ENCODE data around the gene C5orf46. TPM values are rescaled to one million over a fixed set of nuclear protein-coding genes. Genes with fewer than 3 reads are reported as not detected.

The C5orf46 gene
- total and polyA plus RNA-seq, 9 of the 15 experiments (the other 6 are each of a cell fraction or from before 2014, with no cell fraction given): not detected

DNA sequence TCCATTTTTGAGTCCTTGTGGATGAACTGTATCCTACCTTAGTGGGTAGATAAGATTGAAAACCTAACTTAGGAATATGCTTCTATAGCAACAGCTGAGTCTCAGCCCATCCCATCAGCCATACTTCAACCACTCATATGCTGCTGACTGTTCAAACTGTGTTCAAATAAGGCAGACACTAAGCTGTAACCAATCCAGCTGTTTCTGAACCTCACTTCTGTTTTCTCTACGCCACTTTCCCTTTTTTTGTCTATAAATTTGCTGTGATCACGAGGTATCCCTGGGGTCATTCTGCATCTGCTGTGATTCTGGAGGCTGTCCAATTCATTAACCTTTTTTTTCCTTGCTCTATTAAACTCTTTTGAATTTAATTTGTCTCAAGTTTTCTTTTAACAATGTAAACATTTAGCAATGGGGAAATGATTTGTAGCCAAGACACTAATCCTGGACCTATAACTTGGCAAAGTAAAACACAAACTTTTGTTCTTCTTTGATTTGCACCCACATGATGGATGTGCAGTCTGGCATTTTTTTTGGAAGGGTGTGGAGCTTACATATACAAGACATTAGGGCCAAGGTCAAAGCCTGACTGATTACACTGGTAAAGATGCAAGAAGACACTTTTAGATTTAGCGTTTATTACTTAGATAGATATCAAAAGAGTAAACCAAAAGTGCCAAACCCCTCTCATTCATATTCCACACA, 42.7 kb downstream of the C5orf46 start:
- H3K4me3 ChIP-seq: no peak overlapping the region
- no peaks in the 10 kb centered on the region for H3K79me2 ChIP-seq (ENCODE audit: control insufficient read depth, insufficient read depth, low read length)
- ChIA-PET CTCF (ENCODE audit: low intra/inter-chr PET ratio) (no interaction called here), POLR2A (interaction anchor here (0.6 to 0.7 kb wide), 2 partner anchors 8 to 15 kb away, joined by 3 read pairs; no protein-coding TSS in a partner anchor)
- in situ Hi-C loops (cut with MboI): no loop called here
- no peak for DNase-seq (ENCODE audit: extremely low read depth in 1 of 4, low spot score in 3 of 4)
- H3K36me3 ChIP-seq (ENCODE audit: control insufficient read depth, insufficient read depth, low read length): no peaks in the 10 kb centered on the region
- H3K27ac ChIP-seq (ENCODE audit: extremely low read depth, low read depth, low read length): no peak overlapping the region
- 3% methylated on average over 3 of the region's 3 CpGs for WGBS (ENCODE audit: insufficient coverage, low coverage, missing lambda C conversion rate)
- H3K4me1 ChIP-seq (replicated peaks in 1 of 2; ENCODE audit: control insufficient read depth in 2 of 2, insufficient read depth in 2 of 2, low read length in 2 of 2): no peaks in the 10 kb centered on the region
- BruUV-seq (replicated peaks): no TSS peak
- H3K27me3 ChIP-seq (ENCODE audit: control insufficient read depth in 2 of 2, insufficient read depth in 2 of 2, low read length in 2 of 2): no peaks in the 10 kb centered on the region
- no peaks in the 10 kb centered on the region for H3K9me3 ChIP-seq (replicated peaks; ENCODE audit: control insufficient read depth, insufficient read depth, low read depth, low read length)
- no peak for FAIRE-seq
- H2AFZ ChIP-seq (ENCODE audit: low read depth, low read length): no peak overlapping the region
- H3K9me1 ChIP-seq (ENCODE audit: control insufficient read depth, insufficient read depth, low read length): no peaks in the 10 kb centered on the region
- no peaks in the 10 kb centered on the region for H4K20me1 ChIP-seq (replicated peaks; ENCODE audit: control insufficient read depth, insufficient read depth, low read length)
- no peak overlapping the region for H3K4me2 ChIP-seq (ENCODE audit: insufficient read depth, low read length)
- H3K9ac ChIP-seq (ENCODE audit: insufficient read depth in 1 of 2, low read depth in 2 of 2, low read length in 2 of 2): no peak overlapping the region
- intact Hi-C loops (cut with micrococcal nuclease): no loop called here
- no peak for ATAC-seq
- TF ChIP-seq, protein P1, sequence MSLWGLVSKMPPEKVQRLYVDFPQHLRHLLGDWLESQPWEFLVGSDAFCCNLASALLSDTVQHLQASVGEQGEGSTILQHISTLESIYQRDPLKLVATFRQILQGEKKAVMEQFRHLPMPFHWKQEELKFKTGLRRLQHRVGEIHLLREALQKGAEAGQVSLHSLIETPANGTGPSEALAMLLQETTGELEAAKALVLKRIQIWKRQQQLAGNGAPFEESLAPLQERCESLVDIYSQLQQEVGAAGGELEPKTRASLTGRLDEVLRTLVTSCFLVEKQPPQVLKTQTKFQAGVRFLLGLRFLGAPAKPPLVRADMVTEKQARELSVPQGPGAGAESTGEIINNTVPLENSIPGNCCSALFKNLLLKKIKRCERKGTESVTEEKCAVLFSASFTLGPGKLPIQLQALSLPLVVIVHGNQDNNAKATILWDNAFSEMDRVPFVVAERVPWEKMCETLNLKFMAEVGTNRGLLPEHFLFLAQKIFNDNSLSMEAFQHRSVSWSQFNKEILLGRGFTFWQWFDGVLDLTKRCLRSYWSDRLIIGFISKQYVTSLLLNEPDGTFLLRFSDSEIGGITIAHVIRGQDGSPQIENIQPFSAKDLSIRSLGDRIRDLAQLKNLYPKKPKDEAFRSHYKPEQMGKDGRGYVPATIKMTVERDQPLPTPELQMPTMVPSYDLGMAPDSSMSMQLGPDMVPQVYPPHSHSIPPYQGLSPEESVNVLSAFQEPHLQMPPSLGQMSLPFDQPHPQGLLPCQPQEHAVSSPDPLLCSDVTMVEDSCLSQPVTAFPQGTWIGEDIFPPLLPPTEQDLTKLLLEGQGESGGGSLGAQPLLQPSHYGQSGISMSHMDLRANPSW (CRISPR knock-in tag; IDR thresholded peaks at IDR 0.05): no peak
- TF ChIP-seq ZSCAN32 (CRISPR knock-in tag; IDR thresholded peaks at IDR 0.05) (no peak), CTBP1 (IDR thresholded peaks at IDR 0.05; ENCODE audit: borderline replicate concordance) (no peak), CREB1 (IDR thresholded peaks at IDR 0.05) (no peak), CREB1 (CRISPR knock-in tag; IDR thresholded peaks at IDR 0.05) (no peak), ELF1 (tag; IDR thresholded peaks at IDR 0.05) (no peak), CCAR2 (IDR thresholded peaks at IDR 0.05; ENCODE audit: low read depth, low read length) (no peak)
- TF ChIP-seq, protein P2, sequence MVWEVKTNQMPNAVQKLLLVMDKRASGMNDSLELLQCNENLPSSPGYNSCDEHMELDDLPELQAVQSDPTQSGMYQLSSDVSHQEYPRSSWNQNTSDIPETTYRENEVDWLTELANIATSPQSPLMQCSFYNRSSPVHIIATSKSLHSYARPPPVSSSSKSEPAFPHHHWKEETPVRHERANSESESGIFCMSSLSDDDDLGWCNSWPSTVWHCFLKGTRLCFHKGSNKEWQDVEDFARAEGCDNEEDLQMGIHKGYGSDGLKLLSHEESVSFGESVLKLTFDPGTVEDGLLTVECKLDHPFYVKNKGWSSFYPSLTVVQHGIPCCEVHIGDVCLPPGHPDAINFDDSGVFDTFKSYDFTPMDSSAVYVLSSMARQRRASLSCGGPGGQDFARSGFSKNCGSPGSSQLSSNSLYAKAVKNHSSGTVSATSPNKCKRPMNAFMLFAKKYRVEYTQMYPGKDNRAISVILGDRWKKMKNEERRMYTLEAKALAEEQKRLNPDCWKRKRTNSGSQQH (CRISPR knock-in tag; IDR thresholded peaks at IDR 0.05): no peak
- TF ChIP-seq, protein P3, sequence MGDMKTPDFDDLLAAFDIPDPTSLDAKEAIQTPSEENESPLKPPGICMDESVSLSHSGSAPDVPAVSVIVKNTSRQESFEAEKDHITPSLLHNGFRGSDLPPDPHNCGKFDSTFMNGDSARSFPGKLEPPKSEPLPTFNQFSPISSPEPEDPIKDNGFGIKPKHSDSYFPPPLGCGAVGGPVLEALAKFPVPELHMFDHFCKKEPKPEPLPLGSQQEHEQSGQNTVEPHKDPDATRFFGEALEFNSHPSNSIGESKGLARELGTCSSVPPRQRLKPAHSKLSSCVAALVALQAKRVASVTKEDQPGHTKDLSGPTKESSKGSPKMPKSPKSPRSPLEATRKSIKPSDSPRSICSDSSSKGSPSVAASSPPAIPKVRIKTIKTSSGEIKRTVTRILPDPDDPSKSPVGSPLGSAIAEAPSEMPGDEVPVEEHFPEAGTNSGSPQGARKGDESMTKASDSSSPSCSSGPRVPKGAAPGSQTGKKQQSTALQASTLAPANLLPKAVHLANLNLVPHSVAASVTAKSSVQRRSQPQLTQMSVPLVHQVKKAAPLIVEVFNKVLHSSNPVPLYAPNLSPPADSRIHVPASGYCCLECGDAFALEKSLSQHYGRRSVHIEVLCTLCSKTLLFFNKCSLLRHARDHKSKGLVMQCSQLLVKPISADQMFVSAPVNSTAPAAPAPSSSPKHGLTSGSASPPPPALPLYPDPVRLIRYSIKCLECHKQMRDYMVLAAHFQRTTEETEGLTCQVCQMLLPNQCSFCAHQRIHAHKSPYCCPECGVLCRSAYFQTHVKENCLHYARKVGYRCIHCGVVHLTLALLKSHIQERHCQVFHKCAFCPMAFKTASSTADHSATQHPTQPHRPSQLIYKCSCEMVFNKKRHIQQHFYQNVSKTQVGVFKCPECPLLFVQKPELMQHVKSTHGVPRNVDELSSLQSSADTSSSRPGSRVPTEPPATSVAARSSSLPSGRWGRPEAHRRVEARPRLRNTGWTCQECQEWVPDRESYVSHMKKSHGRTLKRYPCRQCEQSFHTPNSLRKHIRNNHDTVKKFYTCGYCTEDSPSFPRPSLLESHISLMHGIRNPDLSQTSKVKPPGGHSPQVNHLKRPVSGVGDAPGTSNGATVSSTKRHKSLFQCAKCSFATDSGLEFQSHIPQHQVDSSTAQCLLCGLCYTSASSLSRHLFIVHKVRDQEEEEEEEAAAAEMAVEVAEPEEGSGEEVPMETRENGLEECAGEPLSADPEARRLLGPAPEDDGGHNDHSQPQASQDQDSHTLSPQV (IDR thresholded peaks at IDR 0.05): no peak
- TF ChIP-seq, protein P4, sequence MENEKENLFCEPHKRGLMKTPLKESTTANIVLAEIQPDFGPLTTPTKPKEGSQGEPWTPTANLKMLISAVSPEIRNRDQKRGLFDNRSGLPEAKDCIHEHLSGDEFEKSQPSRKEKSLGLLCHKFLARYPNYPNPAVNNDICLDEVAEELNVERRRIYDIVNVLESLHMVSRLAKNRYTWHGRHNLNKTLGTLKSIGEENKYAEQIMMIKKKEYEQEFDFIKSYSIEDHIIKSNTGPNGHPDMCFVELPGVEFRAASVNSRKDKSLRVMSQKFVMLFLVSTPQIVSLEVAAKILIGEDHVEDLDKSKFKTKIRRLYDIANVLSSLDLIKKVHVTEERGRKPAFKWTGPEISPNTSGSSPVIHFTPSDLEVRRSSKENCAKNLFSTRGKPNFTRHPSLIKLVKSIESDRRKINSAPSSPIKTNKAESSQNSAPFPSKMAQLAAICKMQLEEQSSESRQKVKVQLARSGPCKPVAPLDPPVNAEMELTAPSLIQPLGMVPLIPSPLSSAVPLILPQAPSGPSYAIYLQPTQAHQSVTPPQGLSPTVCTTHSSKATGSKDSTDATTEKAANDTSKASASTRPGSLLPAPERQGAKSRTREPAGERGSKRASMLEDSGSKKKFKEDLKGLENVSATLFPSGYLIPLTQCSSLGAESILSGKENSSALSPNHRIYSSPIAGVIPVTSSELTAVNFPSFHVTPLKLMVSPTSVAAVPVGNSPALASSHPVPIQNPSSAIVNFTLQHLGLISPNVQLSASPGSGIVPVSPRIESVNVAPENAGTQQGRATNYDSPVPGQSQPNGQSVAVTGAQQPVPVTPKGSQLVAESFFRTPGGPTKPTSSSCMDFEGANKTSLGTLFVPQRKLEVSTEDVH (IDR thresholded peaks at IDR 0.05; ENCODE audit: low read depth, partially characterized antibody): no peak
